Measurements from ENCODE around the gene ROR2. TPM values are rescaled to one million over a fixed set of nuclear protein-coding genes. Genes with fewer than 3 reads are reported as not detected.

The ROR2 gene
- total and polyA plus RNA-seq, 2 of the 13 experiments (the other 11 are each of a cell fraction or from before 2014, with no cell fraction given) = not detected

DNA sequence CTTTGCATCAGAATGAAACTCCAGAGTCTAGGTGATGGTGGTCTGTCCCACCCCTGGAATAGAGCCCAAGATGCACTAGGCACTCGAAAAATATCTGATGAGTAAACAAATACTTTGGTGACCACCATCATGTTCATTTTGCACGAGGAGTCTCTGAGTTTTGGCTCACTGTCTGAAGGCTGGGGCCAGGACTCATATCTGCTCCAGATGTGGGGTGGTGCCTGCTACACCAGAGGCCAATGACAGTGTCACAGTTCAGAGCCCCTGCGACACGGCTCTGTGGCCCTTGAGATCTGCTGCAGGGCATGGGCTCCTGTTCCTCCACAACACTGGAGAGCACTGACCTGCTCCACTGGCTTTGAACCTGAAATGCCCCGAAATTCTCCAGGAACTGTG, 164.6 kb downstream of the ROR2 start:
- no peak overlapping the region for H3K27ac ChIP-seq (ENCODE audit: extremely low read length, insufficient read depth, low read length)
- no peaks in the 10 kb centered on the region for H4K20me1 ChIP-seq (ENCODE audit: insufficient read depth, low read length)
- POLR2A ChIA-PET = no interaction called here
- H3K4me2 ChIP-seq (ENCODE audit: low read depth, low read length) = no peak overlapping the region
- no peak overlapping the region for H2AFZ ChIP-seq (ENCODE audit: low read length)
- no peaks in the 10 kb centered on the region for H3K4me1 ChIP-seq (ENCODE audit: insufficient read depth, low read length)
- DNase-seq (ENCODE audit: low spot score) (no peak), ATAC-seq (no peak), FAIRE-seq (no peak)
- TF ChIP-seq ZFP36L1 (CRISPR knock-in tag; IDR thresholded peaks at IDR 0.05) = no peak
- TF ChIP-seq, protein P1, sequence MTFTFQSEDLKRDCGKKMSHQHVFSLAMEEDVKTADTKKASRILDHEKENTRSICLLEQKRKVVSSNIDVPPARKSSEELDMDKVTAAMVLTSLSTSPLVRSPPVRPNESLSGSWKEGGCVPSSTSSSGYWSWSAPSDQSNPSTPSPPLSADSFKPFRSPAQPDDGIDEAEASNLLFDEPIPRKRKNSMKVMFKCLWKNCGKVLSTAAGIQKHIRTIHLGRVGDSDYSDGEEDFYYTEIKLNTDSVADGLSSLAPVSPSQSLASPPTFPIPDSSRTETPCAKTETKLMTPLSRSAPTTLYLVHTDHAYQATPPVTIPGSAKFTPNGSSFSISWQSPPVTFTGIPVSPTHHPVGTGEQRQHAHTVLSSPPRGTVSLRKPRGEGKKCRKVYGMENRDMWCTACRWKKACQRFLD (CRISPR knock-in tag; IDR thresholded peaks at IDR 0.05; ENCODE audit: borderline replicate concordance) = no peak
- TF ChIP-seq PHF8 (CRISPR knock-in tag; IDR thresholded peaks at IDR 0.05) = no peak
- TF ChIP-seq ZC3H4 (CRISPR knock-in tag; IDR thresholded peaks at IDR 0.05; ENCODE audit: borderline replicate concordance) = no peak
- TF ChIP-seq ZNF136 (CRISPR knock-in tag; IDR thresholded peaks at IDR 0.05; ENCODE audit: low read depth) = no peak
- no peak for TF ChIP-seq ZNF572 (CRISPR knock-in tag; IDR thresholded peaks at IDR 0.05)
- TF ChIP-seq, protein P2, sequence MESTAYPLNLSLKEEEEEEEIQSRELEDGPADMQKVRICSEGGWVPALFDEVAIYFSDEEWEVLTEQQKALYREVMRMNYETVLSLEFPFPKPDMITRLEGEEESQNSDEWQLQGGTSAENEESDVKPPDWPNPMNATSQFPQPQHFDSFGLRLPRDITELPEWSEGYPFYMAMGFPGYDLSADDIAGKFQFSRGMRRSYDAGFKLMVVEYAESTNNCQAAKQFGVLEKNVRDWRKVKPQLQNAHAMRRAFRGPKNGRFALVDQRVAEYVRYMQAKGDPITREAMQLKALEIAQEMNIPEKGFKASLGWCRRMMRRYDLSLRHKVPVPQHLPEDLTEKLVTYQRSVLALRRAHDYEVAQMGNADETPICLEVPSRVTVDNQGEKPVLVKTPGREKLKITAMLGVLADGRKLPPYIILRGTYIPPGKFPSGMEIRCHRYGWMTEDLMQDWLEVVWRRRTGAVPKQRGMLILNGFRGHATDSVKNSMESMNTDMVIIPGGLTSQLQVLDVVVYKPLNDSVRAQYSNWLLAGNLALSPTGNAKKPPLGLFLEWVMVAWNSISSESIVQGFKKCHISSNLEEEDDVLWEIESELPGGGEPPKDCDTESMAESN (CRISPR knock-in tag; conservative IDR thresholded peaks at IDR 0.05) = no peak
- H3K9ac ChIP-seq (ENCODE audit: insufficient read depth, low read depth, low read length) = no peak overlapping the region
- CTCF ChIA-PET (ENCODE audit: low intra/inter-chr PET ratio, low total read pairs) = no interaction called here
- no TSS peak for BruUV-seq (replicated peaks)
- no peak overlapping the region for H3K4me3 ChIP-seq (replicated peaks in 1 of 3; ENCODE audit: insufficient read depth in 1 of 3, low read depth in 2 of 3, low read length in 3 of 3)
- no peaks in the 10 kb centered on the region for H3K79me2 ChIP-seq (ENCODE audit: insufficient read depth, low read length)
- peaks cover 10 to 25% of the 10 kb centered on the region in 2 experiments; a peak in 4 of 5 replicates for H3K27me3 ChIP-seq (ENCODE audit: control insufficient read depth in 1 of 2, insufficient read depth in 2 of 2, low read length in 2 of 2)
- in situ Hi-C loops (cut with HindIII; ENCODE audit: extremely low pct_ligation_motif_present, low pct_unique_long_range_greater_than_20kb) = no loop called here
- no peaks in the 10 kb centered on the region for H3K36me3 ChIP-seq (replicated peaks in 1 of 2; ENCODE audit: control insufficient read depth in 1 of 2, insufficient read depth in 2 of 2, low read length in 2 of 2)
- WGBS (ENCODE audit: low lambda C conversion rate) = 0% methylated on average over 5 of the region's 5 CpGs
- intact Hi-C loops (cut with micrococcal nuclease; ENCODE audit: unreplicated experiment) = no loop called here
- H3K9me3 ChIP-seq (ENCODE audit: low read length) = no peaks in the 10 kb centered on the region
